Measurements from ENCODE around the gene RBM33.

The RBM33 gene

DNA sequence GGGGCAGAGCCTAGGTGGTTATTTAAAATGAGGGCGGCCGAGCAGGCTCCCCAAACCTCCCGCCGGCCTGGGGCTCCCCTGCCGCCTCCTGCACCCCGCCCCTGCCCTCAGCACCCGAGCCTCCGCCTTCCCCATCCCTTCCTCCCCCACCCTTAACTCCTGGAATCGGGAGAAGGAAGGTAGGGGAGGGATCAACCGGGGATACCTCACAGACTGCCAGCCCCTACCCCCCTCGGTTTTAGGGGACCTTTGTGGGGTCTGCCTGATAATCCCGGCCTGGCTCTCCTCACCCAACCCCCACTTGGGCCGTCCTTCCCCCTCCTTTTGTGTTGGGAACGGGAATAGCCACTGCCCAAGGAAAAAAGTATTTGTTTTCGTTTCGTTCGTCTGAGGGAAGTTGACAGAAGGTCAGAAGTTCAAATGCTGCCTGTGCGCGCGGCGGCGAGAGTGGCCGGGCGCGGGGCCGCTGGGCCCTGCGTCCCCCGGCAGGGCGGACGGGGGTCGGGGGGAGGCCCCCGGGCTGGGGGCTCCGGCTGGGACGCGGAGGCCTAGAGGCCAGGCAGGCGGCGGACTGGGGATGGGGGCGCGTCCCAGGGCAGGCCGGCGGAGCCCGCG lies 165.0 kb downstream of the RBM33 start:
- no peak for DNase-seq (ENCODE audit: extremely low read depth, low read depth)
- TF ChIP-seq, protein P1, sequence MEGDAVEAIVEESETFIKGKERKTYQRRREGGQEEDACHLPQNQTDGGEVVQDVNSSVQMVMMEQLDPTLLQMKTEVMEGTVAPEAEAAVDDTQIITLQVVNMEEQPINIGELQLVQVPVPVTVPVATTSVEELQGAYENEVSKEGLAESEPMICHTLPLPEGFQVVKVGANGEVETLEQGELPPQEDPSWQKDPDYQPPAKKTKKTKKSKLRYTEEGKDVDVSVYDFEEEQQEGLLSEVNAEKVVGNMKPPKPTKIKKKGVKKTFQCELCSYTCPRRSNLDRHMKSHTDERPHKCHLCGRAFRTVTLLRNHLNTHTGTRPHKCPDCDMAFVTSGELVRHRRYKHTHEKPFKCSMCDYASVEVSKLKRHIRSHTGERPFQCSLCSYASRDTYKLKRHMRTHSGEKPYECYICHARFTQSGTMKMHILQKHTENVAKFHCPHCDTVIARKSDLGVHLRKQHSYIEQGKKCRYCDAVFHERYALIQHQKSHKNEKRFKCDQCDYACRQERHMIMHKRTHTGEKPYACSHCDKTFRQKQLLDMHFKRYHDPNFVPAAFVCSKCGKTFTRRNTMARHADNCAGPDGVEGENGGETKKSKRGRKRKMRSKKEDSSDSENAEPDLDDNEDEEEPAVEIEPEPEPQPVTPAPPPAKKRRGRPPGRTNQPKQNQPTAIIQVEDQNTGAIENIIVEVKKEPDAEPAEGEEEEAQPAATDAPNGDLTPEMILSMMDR (IDR thresholded peaks at IDR 0.05; ENCODE audit: low read depth, low read length): no peak

DNA sequence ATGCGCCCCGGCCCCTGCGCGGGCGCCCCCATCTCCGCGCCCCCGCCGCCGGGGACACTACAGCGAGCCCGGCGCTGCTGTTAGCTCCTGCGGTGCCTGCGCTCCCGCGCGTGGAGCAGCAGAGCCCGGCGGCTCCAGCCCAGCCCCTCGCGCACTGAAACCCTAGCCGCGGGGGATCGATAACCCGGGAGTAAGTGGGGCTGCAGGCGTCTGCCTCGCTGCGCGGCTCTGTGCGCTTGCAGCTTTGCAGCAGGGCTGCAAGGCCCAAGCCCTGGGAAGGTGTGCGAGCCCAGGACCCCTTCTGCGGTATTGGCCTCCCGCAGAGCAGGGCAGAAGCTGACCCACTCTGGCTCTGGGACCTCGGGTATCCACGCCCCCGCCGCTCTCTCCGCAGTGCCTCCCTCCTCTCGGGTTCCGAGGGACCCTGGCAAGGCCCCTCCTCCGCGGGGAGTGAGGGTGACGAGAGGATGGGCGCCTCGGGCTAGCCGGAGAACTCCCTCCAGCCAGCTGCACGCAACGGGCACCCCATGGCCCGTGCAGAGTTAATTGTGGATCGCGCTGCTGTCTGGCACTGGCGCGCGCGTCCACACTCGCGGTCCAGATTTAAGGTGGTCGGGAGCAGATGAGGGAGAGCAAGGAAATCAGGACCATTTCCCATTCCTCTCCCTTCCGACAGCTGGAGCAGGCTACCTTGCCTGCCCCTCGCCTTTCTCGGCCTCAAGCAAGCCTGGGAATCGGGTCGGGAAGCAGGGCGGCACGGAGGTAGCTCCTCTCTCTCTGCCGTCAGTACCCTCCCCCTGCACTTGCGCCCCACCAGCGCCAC lies 165.7 kb downstream of the RBM33 start:
- no peak for DNase-seq (ENCODE audit: extremely low read depth, low read depth)
- TF ChIP-seq, protein P1 (IDR thresholded peaks at IDR 0.05; ENCODE audit: low read depth, low read length): no peak

GRCh38 chr7:155810770-155811559 lies 166.5 kb downstream of the RBM33 start:
- TF ChIP-seq, protein P1 (IDR thresholded peaks at IDR 0.05; ENCODE audit: low read depth, low read length): no peak
- no peak for DNase-seq (ENCODE audit: extremely low read depth, low read depth)

GRCh38 chr7:155811560-155811894 lies 167.1 kb downstream of the RBM33 start:
- TF ChIP-seq, protein P1 (IDR thresholded peaks at IDR 0.05; ENCODE audit: low read depth, low read length): no peak
- no peak for DNase-seq (ENCODE audit: extremely low read depth, low read depth)

GRCh38 chr7:155811895-155812761 lies 167.7 kb downstream of the RBM33 start, which contains the start of gene SHH:
TSS of gene SHH (minus strand) at chr7:155812463. CDS start at chr7:155812122, 341 bp downstream.
- DNase-seq (ENCODE audit: extremely low read depth, low read depth): no peak
- TF ChIP-seq, protein P1 (IDR thresholded peaks at IDR 0.05; ENCODE audit: low read depth, low read length): no peak

DNA sequence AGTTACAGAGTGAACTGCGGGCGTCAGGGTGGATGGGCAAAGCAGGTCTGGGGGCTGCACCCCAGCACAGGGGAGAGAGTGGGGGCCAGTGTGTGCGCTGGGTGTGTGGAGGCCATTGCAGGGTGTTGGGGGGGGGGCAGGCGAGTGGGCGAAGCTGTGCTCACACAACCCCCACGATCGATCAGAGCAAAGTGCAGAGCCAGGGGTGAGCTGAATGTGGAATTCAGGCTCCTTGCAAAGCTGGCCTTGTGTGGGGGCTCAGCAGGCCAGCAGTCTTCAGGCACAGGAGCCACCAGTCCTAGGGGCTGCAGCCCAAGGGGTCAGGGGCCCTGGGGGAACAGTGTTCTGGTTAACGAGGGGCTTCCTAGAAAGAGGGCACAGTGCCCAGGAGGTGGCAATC lies 168.7 kb downstream of the RBM33 start:
- no peak for DNase-seq (ENCODE audit: extremely low read depth, low read depth)
- TF ChIP-seq, protein P1 (IDR thresholded peaks at IDR 0.05; ENCODE audit: low read depth, low read length): no peak
